RWPE1 (cell line): Measurements from ENCODE around the gene FOSL2.
A peak's percentile ranks its signal among the peaks of the same experiment; 100 is the strongest.

Experiments used
- CTCF ChIA-PET: fragments of 350-600 bp; sonication (Branson Sonifier 250); formaldehyde crosslinking; extraction: SDS; loops from one replicate; lab custom pipeline; 2021; lab: Yijun Ruan, JAX
- POLR2A ChIA-PET: fragments of 400-600 bp; formaldehyde crosslinking; extraction: SDS; loops from one replicate; lab custom pipeline; 2020; ENCODE audit warnings: antibody characterized with exemption; ENCODE audit not compliant: low non-redundant PET; lab: Yijun Ruan, JAX
- DNase-seq: peaks from one replicate; pipeline ENCODE4 v3.0.0; 2012; ENCODE audit warnings: low spot score
- H3K27ac ChIP-seq: fragments of 450-650 bp; 2 replicates; pipeline ENCODE4 v1.5.1; 2017
- TF ChIP-seq, protein P1 (sequence below): fragments of 450-650 bp; conservative IDR thresholded peaks from 2 replicates; pipeline ENCODE4 v1.5.1; 2017; ENCODE audit warnings: low read depth, mild to moderate bottlenecking

The FOSL2 gene

DNA sequence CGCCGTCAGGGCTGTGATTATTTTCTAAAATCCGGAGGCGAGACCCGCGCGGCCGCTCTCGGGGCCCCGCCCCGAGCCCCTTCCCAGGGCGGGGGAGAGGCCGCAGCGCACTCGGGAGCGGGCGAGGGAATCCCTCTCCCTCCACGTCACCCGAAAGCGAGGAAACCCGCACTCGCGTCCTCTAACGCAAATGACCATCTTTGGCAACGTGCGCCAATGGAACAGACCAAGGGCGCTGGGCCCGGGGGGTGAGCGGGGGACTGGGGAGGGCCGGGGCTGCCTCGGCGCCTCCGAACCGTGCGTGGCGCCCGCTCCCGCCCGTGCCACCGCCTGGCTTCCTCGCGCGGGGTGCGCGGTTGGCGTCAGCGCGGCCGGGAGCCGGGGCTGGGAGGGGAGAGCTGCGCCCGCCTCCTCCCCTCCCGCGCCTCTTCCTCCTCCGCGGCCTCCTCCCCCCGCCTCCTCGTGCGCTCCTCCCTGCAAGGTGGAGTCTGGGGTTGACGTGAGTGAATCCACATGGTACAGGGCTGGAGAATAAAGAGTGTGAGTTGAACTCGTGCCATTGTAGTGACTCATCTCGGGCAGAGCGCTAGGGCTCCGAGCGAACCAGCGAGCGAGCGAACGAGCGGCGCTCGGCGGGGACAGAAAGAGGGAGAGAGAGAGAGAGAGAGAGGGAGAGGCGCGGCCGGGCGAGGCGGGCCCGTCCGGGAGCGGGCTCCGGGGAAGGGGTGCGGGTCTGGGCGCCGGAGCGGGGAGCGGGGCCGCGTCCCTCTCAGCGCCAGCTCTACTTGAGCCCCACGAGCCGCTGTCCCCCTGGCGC lies at the start of gene FOSL2:
Gene FOSL2 (plus strand): TSS at position 562 of the 817 bp plus-strand sequence. CDS start 863 bp downstream, outside the sequence.
- DNase-seq = peak; percentile 97
- H3K27ac ChIP-seq = peak within 1 kb of the TSS; percentile 100
- POLR2A ChIA-PET = interaction anchor here (0.6 to 1.4 kb wide), 4 partner anchors 14 to 130 kb away, joined by 3 to 8 read pairs (median 4); no protein-coding TSS in a partner anchor
- CTCF ChIA-PET = interaction anchor here (0.6 kb wide), 1 partner anchor 640 kb away, joined by 5 read pairs; no protein-coding TSS in a partner anchor
- TF ChIP-seq, protein P1, sequence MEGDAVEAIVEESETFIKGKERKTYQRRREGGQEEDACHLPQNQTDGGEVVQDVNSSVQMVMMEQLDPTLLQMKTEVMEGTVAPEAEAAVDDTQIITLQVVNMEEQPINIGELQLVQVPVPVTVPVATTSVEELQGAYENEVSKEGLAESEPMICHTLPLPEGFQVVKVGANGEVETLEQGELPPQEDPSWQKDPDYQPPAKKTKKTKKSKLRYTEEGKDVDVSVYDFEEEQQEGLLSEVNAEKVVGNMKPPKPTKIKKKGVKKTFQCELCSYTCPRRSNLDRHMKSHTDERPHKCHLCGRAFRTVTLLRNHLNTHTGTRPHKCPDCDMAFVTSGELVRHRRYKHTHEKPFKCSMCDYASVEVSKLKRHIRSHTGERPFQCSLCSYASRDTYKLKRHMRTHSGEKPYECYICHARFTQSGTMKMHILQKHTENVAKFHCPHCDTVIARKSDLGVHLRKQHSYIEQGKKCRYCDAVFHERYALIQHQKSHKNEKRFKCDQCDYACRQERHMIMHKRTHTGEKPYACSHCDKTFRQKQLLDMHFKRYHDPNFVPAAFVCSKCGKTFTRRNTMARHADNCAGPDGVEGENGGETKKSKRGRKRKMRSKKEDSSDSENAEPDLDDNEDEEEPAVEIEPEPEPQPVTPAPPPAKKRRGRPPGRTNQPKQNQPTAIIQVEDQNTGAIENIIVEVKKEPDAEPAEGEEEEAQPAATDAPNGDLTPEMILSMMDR = peak; percentile 22

DNA sequence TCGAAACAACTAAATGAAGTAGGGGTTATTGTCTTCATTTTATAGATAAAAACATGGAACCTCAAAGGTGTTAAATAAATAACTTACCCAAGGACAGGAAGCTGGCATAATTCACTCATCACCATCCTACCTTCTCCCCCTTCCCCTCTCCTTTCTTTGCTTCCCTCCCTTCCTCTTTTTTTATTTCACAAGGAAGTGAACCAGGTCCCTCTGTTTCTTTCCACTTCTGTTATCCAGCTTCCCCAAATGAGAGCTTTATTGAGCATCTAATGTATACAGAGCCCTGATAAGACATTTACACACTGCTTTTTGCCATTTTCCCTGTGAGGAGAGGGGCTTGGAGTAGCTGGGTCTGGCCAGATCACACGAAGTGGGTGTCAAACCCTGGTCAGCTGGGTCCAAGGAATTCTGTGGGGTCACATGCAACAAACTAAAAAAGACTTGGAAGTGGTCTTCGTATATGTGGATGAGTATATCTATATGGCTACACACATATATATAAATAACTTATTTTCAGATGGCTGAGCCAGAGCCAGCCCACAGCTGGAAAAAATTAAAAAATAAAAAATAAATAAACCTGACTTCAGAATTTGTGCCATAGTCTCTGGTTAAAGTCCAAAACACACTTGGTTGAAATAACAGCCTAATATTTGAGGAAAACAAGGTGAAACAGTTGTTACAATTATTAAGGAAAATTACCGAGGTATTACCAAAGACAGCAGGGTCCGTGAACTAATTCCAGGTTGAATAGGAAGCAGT lies 49.3 kb upstream of the FOSL2 start:
- TF ChIP-seq, protein P1 = no peak
- ChIA-PET POLR2A (no interaction called here), CTCF (interaction anchor here (0.6 kb wide), 1 partner anchor 67 kb away, joined by 3 read pairs; no protein-coding TSS in a partner anchor)
- no peak overlapping the region for H3K27ac ChIP-seq
- no peak for DNase-seq

DNA sequence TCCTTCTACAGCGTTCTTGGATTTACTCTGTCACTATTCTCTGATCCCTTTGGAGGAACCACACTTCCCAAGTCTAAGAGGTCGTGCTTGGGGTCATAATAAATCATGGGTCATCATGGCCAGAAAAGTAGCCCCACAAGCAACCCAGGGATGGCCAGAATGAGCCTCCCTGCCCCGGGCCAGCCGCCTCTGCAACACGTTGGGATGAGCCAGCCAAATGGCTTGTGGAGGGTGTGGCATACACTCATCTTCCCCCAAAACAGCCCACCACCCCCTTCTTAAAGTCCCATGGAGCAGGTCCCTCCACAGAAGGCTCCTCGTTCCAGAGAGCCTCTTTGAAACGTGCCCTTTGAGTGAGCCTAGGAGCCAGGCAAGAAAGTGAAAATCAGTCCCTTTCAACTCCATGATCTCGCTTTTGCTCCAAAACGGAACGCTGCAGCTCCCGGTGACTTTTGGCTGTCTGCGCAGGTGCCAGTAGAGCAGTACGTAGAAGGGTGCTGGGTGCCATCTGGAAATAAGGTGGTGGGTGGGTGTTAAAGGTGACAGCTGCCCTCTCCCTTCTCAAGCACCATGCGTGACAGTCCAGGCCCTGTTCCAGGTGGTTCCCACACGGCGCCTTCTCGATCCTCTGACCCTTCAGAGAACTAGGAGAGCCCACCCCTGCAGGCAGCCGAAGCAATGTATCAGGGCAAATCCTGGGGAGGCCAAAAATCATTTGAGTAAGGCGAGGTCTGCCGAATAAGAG lies 48.5 kb upstream of the FOSL2 start:
- TF ChIP-seq, protein P1 = no peak
- ChIA-PET CTCF (interaction anchor here (0.6 kb wide), 1 partner anchor 68 kb away, joined by 3 read pairs; no protein-coding TSS in a partner anchor), POLR2A (no interaction called here)
- DNase-seq = no peak
- no peak overlapping the region for H3K27ac ChIP-seq

DNA sequence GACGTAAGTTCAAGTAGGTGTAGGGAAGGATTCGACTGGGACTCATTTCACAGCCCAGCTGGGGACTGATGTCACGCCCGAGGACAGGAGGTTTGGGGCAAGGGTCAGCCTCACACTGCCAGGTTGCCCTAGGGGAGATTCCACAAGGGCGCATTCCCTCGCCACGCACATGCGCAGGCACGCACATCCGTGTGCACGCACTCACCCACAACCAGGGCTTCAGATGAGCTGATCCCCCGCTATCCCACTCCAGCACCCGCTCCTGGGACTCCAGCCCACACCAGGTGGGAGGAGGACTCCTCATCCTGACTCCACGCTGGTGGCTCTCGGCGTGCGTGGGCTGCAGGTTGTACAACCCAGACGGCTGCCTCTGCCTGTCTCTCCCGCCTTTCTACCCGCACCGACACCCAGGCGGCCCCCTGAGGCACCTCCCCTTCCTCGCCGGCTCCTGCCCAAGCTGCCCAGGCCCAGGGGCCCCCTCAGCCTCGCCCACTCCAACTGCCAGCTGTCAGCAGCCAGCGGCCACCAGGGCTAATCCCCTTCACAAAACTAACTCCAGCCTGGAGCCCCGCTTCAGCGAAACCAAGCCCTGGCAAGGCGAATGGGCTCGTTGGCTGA lies 47.8 kb upstream of the FOSL2 start:
- TF ChIP-seq, protein P1 = no peak
- H3K27ac ChIP-seq = 0 out of 2 replicates have a peak overlapping the region, but pooled peaks have one; percentile 6
- ChIA-PET POLR2A (no interaction called here), CTCF (no interaction called here)
- no peak for DNase-seq

DNA sequence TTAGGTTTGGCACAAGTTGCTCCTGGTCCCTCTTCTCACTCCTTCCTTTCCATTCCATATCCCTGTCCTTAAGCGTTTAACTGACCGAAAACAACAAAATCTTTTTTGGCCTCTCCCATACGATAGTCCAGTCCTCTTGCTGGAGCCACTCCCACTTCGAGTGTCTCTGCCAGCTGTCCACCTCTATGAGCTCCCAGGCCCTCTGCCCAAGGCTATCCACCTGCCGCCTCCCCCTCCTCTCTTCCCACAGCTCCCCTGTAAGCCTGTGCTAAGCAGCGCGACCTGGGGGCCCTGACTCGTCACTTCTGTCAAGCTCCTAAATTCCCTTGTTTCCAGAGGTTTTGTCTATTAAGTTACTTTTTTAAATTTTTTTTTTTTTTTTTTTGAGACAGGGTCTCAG lies 47.0 kb upstream of the FOSL2 start:
- DNase-seq = no peak
- TF ChIP-seq, protein P1 = no peak
- ChIA-PET CTCF (interaction anchor here (0.6 kb wide), 1 partner anchor 361 kb away, joined by 3 read pairs; no protein-coding TSS in a partner anchor), POLR2A (no interaction called here)
- H3K27ac ChIP-seq = no peak overlapping the region
